ENCODE measurements around the gene PTPN6. TPM values are rescaled to one million over a fixed set of nuclear protein-coding genes. Genes with fewer than 3 reads are reported as not detected.
A peak's percentile ranks its signal among the peaks of the same experiment; 100 is the strongest.

The PTPN6 gene
- total and polyA plus RNA-seq, 2 of the 13 experiments (the other 11 are each of a cell fraction or from before 2014, with no cell fraction given), result 10.5 to 10.6 TPM

DNA sequence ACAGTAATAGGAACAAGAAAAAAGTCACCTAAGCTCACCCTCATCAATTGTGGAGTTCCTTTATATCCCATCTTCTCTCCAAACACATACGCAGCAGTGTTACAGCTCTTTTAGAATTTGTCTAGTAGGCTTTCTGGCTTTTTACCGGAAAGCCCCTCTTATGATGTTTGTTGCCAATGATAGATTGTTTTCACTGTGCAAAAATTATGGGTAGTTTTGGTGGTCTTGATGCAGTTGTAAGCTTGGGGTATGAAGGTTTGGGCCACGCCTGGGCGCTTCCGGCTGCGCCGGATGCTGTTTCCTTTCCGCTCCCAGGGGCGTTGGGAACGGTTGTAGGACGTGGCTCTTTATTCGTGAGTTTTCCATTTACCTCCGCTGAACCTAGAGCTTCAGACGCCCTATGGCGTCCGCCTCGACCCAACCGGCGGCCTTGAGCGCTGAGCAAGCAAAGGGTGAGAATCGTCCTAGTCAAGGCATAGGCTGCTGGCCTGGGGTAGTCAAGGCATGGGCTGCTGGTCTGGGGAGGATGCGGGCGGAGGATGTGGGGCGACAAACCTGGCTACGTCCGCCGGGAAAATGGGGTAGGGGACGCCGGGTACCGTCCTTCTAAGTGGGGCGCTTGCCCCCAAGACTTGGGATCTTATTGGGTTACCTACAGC, 7.3 kb upstream of the PTPN6 start, which contains the start of the genes C12orf57 and RNU7-1 (continued):
- peak; percentile 98 for TF ChIP-seq ZC3H4 (CRISPR knock-in tag; IDR thresholded peaks at IDR 0.05; ENCODE audit: borderline replicate concordance)
- peak; percentile 96 for TF ChIP-seq ZBTB7B (CRISPR knock-in tag; IDR thresholded peaks at IDR 0.05)
- no peak for TF ChIP-seq ZNF10 (CRISPR knock-in tag; IDR thresholded peaks at IDR 0.05; ENCODE audit: borderline replicate concordance, low read depth)
- no peak for TF ChIP-seq ZNF644 (CRISPR knock-in tag; IDR thresholded peaks at IDR 0.05; ENCODE audit: low read depth)
- TF ChIP-seq ZSCAN29 (CRISPR knock-in tag; conservative IDR thresholded peaks at IDR 0.05), result 0 out of 2 replicates have a peak, but pooled peaks have one; percentile 19
- no peak for TF ChIP-seq MTF2 (CRISPR knock-in tag; IDR thresholded peaks at IDR 0.05; ENCODE audit: borderline replicate concordance)
- TF ChIP-seq, protein P1, sequence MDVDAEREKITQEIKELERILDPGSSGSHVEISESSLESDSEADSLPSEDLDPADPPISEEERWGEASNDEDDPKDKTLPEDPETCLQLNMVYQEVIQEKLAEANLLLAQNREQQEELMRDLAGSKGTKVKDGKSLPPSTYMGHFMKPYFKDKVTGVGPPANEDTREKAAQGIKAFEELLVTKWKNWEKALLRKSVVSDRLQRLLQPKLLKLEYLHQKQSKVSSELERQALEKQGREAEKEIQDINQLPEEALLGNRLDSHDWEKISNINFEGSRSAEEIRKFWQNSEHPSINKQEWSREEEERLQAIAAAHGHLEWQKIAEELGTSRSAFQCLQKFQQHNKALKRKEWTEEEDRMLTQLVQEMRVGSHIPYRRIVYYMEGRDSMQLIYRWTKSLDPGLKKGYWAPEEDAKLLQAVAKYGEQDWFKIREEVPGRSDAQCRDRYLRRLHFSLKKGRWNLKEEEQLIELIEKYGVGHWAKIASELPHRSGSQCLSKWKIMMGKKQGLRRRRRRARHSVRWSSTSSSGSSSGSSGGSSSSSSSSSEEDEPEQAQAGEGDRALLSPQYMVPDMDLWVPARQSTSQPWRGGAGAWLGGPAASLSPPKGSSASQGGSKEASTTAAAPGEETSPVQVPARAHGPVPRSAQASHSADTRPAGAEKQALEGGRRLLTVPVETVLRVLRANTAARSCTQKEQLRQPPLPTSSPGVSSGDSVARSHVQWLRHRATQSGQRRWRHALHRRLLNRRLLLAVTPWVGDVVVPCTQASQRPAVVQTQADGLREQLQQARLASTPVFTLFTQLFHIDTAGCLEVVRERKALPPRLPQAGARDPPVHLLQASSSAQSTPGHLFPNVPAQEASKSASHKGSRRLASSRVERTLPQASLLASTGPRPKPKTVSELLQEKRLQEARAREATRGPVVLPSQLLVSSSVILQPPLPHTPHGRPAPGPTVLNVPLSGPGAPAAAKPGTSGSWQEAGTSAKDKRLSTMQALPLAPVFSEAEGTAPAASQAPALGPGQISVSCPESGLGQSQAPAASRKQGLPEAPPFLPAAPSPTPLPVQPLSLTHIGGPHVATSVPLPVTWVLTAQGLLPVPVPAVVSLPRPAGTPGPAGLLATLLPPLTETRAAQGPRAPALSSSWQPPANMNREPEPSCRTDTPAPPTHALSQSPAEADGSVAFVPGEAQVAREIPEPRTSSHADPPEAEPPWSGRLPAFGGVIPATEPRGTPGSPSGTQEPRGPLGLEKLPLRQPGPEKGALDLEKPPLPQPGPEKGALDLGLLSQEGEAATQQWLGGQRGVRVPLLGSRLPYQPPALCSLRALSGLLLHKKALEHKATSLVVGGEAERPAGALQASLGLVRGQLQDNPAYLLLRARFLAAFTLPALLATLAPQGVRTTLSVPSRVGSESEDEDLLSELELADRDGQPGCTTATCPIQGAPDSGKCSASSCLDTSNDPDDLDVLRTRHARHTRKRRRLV (CRISPR knock-in tag; IDR thresholded peaks at IDR 0.05), result peak; percentile 100
- TF ChIP-seq ZNF124 (CRISPR knock-in tag; IDR thresholded peaks at IDR 0.05), result peak; percentile 95
- peak; percentile 28; the same call in 1 of the 2 replicates for TF ChIP-seq ZNF256 (CRISPR knock-in tag; conservative IDR thresholded peaks at IDR 0.05)
- peak; percentile 90 for TF ChIP-seq IRF2 (CRISPR knock-in tag; IDR thresholded peaks at IDR 0.05)
- TF ChIP-seq NFE2L1 (CRISPR knock-in tag; IDR thresholded peaks at IDR 0.05; ENCODE audit: borderline replicate concordance), result no peak
- peak; percentile 85 for TF ChIP-seq ZNF331 (CRISPR knock-in tag; IDR thresholded peaks at IDR 0.05)
- TF ChIP-seq, protein P2, sequence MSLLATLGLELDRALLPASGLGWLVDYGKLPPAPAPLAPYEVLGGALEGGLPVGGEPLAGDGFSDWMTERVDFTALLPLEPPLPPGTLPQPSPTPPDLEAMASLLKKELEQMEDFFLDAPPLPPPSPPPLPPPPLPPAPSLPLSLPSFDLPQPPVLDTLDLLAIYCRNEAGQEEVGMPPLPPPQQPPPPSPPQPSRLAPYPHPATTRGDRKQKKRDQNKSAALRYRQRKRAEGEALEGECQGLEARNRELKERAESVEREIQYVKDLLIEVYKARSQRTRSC (CRISPR knock-in tag; IDR thresholded peaks at IDR 0.05; ENCODE audit: low read depth), result no peak
- TF ChIP-seq, protein P3, sequence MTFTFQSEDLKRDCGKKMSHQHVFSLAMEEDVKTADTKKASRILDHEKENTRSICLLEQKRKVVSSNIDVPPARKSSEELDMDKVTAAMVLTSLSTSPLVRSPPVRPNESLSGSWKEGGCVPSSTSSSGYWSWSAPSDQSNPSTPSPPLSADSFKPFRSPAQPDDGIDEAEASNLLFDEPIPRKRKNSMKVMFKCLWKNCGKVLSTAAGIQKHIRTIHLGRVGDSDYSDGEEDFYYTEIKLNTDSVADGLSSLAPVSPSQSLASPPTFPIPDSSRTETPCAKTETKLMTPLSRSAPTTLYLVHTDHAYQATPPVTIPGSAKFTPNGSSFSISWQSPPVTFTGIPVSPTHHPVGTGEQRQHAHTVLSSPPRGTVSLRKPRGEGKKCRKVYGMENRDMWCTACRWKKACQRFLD (CRISPR knock-in tag; IDR thresholded peaks at IDR 0.05; ENCODE audit: borderline replicate concordance), result no peak
- TF ChIP-seq EEA1 (CRISPR knock-in tag; IDR thresholded peaks at IDR 0.05; ENCODE audit: borderline replicate concordance), result no peak
- TF ChIP-seq, protein P4, sequence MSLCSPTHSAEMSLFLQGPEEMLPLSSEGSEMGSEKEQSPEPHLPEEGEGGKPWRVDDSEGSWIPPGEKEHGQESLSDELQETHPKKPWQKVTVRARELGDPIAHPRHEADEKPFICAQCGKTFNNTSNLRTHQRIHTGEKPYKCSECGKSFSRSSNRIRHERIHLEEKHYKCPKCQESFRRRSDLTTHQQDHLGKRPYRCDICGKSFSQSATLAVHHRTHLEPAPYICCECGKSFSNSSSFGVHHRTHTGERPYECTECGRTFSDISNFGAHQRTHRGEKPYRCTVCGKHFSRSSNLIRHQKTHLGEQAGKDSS (CRISPR knock-in tag; IDR thresholded peaks at IDR 0.05; ENCODE audit: borderline replicate concordance, low read depth), result no peak; the same call in 1 of the 2 replicates
- TF ChIP-seq ARID2 (CRISPR knock-in tag; IDR thresholded peaks at IDR 0.05; ENCODE audit: borderline replicate concordance), result no peak
- TF ChIP-seq ZNF761 (CRISPR knock-in tag; conservative IDR thresholded peaks at IDR 0.05), result peak; percentile 83
- TF ChIP-seq, protein P5, sequence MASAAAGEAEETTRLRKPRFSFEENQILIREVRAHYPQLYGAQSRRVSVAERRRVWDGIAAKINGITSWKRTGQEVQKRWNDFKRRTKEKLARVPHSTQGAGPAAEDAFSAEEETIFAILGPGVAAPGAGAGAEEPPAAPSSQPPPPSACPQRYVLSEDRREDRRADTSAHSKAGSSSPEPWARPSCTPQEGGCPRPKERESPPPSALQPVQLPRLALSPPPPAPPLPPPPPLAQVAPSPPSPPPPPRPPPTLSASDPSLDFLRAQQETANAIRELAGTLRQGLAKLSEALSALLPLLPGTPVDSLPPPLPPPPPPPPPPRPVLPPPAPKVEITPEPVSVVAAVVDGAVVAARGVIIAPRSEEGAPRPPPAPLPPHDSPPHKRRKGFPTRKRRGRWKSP (CRISPR knock-in tag; IDR thresholded peaks at IDR 0.05), result peak; percentile 79
- no peak for TF ChIP-seq ZBTB20 (CRISPR knock-in tag; IDR thresholded peaks at IDR 0.05; ENCODE audit: borderline replicate concordance, low read depth)
